WERI-Rb-1 (cell line): ENCODE measurements around the gene MAN1C1.

Source experiments
- DNase-seq: peaks from one replicate; pipeline ENCODE4 v3.0.0-alpha.2; 2020
- H3K27ac ChIP-seq: fragments of 250-450 bp; sonication (Bioruptor Pico); 2 replicates; pipeline ENCODE4 v1.5.1; 2020; ENCODE audit warnings: mild to moderate bottlenecking, moderate library complexity
- H3K27me3 ChIP-seq: fragments of 250-450 bp; sonication (Bioruptor Pico); 2 replicates; pipeline ENCODE4 v1.5.1; 2021; ENCODE audit warnings: mild to moderate bottlenecking, low read depth, moderate library complexity; ENCODE audit not compliant: insufficient read depth, severe bottlenecking
- H3K36me3 ChIP-seq: fragments of 250-450 bp; sonication (Bioruptor Pico); 2 replicates; pipeline ENCODE4 v1.5.1; 2020; ENCODE audit warnings: mild to moderate bottlenecking, moderate library complexity
- H3K4me3 ChIP-seq: 2 replicates; pipeline ENCODE4 v1.5.1; 2011; ENCODE audit warnings: low read depth, mild to moderate bottlenecking, control low read depth, low read length
- H3K9me3 ChIP-seq: fragments of 250-450 bp; sonication (Bioruptor Pico); 2 replicates; pipeline ENCODE4 v1.5.1; 2021; ENCODE audit warnings: mild to moderate bottlenecking, moderate library complexity; ENCODE audit not compliant: severe bottlenecking
- TF ChIP-seq, protein P1 (sequence below): IDR thresholded peaks from 2 replicates; pipeline ENCODE4 v1.5.1; 2011; ENCODE audit warnings: low read depth, mild to moderate bottlenecking, control low read depth, inconsistent platforms, low read length

The MAN1C1 gene

DNA sequence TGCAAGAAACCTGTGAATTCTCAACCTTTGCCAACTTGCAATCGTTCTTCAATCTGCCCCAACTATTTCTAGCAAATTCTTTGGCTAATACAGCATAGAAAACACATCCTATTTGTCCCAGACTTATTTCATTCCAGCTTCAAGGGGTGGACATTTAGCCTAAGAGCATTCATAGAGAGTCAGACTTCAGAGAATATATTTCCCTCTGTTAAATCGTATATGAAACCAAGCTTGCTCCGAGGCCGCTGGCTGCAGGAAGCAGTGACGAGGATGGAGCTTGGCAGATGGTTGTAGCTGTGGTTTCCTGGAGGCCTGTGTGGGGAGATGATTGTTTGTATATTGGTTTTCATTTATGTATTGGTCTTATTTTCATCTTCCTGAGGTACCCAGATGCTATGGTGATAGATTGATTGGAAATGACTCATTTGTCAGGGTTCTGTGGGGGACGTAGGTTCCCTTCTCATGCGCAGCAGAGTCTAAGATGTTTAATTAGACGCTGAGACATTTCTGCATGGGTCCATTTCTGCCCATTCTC is 26.1 kb downstream of the MAN1C1 start:
- no peak for DNase-seq
- Histone ChIP-seq H3K36me3 (no peaks in the 10 kb centered on the region), H3K4me3 (no peak overlapping the region), H3K27me3 (no peaks in the 10 kb centered on the region), H3K27ac (no peak overlapping the region), H3K9me3 (no peaks in the 10 kb centered on the region)
- TF ChIP-seq, protein P1, sequence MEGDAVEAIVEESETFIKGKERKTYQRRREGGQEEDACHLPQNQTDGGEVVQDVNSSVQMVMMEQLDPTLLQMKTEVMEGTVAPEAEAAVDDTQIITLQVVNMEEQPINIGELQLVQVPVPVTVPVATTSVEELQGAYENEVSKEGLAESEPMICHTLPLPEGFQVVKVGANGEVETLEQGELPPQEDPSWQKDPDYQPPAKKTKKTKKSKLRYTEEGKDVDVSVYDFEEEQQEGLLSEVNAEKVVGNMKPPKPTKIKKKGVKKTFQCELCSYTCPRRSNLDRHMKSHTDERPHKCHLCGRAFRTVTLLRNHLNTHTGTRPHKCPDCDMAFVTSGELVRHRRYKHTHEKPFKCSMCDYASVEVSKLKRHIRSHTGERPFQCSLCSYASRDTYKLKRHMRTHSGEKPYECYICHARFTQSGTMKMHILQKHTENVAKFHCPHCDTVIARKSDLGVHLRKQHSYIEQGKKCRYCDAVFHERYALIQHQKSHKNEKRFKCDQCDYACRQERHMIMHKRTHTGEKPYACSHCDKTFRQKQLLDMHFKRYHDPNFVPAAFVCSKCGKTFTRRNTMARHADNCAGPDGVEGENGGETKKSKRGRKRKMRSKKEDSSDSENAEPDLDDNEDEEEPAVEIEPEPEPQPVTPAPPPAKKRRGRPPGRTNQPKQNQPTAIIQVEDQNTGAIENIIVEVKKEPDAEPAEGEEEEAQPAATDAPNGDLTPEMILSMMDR = no peak

DNA sequence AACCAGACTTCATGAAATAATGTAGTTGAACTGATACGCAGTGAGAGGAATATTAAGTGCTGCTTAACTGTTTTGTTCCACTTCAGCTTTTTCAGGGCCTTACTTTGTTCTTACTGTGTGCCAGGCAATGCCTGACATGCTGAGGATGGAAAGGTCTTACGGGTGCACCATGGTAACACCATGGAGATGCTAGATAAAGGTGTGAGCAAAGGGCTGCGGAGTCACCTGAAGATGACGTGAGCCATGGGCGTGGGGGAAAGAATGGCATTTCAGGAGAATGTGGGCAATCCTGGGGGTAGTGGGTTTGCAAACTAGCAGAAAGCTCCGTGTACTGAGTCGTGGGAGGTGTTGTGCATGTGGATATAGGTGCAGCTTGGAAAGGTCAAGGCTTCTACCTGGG is 27.3 kb downstream of the MAN1C1 start:
- H3K36me3 ChIP-seq = no peaks in the 10 kb centered on the region
- DNase-seq = no peak
- no peak overlapping the region for H3K4me3 ChIP-seq
- no peak overlapping the region for H3K27ac ChIP-seq
- TF ChIP-seq, protein P1 = no peak
- no peaks in the 10 kb centered on the region for H3K9me3 ChIP-seq
- no peaks in the 10 kb centered on the region for H3K27me3 ChIP-seq

DNA sequence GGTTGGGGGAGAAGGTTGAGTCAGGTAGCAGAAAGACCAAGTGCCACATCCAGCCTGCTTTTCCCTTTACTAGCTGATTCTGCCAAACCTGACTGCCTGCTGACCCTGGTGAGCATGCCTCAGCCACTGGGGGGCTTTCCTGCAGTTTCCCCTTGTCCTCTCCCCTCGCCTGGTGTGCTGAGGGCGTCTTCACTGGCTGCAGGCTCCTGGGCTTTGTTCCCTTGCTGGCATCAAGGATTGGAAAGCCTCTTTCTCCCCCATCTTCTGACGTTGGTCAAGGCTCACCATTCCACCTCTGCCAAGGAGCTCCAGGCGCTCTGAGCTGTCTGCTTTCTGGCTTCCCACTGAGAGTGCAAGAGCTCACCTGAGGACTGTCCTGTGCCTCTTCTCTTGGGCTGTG is 28.4 kb downstream of the MAN1C1 start:
- TF ChIP-seq, protein P1 = no peak
- Histone ChIP-seq H3K27ac (no peak overlapping the region), H3K4me3 (no peak overlapping the region), H3K36me3 (no peaks in the 10 kb centered on the region), H3K9me3 (no peaks in the 10 kb centered on the region), H3K27me3 (no peaks in the 10 kb centered on the region)
- no peak for DNase-seq

DNA sequence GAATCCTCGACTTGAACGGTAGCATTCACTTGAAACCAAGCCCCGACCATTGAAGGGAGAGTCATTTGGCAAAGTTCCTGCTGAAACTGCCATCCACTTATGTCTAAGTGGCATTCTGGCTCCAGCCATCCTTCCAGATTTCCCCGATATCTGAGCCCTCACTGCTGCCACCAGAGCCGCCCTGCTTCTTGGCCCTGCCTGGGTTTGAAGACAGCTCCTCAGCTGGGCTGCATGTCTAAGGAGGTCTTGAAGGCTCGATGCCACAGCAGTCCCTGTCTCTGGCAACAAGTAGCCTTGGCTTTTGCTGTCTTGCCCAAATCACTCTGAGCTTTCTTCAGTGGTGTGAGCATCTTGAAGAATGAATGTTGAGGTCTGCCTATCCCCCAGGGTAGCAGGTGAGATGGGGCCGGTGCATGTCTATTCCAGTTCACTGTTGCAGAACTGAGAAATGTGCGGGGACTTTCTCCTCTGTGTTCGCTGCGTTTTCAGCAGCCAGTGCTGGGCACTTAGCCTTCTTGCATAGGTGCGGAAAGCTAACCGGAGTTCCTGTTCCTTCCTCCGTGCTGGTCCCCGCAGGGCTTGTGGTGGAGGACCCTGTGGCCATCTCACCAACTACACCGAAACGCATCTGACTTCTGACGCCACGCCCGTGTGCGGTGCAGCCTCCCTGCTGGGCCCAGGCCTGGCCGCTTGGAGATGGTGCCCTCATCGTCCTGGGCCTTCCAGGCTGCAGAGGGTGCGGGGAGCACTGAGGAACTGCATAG is 29.2 kb downstream of the MAN1C1 start:
- DNase-seq = no peak
- no peaks in the 10 kb centered on the region for H3K36me3 ChIP-seq
- no peak overlapping the region for H3K27ac ChIP-seq
- H3K9me3 ChIP-seq = no peaks in the 10 kb centered on the region
- no peaks in the 10 kb centered on the region for H3K27me3 ChIP-seq
- no peak overlapping the region for H3K4me3 ChIP-seq
- TF ChIP-seq, protein P1 = no peak

DNA sequence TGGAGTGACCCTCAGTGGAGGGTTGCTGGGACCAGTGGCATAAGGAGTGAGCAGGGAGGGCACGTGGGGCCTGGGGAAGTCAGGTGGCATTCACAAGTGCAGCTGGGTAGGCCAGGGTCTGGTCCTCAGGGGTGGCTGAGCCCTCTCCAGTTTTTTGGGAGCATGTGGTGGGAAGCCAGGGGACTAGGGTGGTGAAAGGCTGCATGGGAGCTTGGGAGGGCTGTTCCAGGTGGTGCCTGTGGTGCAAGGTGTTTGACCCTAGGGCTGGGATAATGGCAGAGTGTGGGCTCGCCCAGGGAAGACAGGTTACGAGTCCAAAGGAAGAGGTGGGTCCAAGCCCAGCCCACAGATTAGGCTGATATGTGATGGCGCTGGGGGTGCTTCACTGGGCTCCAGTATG is 30.5 kb downstream of the MAN1C1 start:
- no peak overlapping the region for H3K27ac ChIP-seq
- H3K27me3 ChIP-seq = no peaks in the 10 kb centered on the region
- H3K9me3 ChIP-seq = no peaks in the 10 kb centered on the region
- TF ChIP-seq, protein P1 = no peak
- no peaks in the 10 kb centered on the region for H3K36me3 ChIP-seq
- no peak for DNase-seq
- H3K4me3 ChIP-seq = no peak overlapping the region

DNA sequence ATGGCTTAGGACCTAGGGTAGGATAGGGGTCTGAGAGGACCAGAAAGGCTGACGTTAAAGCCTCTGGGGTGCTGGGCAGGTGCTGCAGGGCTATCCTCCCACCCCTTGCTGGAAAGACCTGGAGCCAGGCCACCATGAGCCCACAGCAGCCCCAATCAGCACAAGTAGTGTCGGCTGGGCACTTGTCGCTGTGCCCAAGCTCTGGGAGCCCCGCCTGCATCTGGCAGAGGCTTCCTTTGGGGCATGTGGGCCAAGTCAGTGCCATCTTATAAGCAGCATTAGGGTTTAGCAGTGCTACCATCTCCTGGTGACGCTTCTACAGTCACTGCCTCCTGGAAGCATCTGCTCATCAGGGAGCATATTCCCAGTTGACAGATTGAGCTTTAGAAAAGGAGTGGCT is 31.3 kb downstream of the MAN1C1 start:
- Histone ChIP-seq H3K27me3 (no peaks in the 10 kb centered on the region), H3K36me3 (no peaks in the 10 kb centered on the region), H3K27ac (no peak overlapping the region), H3K4me3 (no peak overlapping the region), H3K9me3 (no peaks in the 10 kb centered on the region)
- no peak for DNase-seq
- TF ChIP-seq, protein P1 = no peak
